Stomach (tissue), 9 donors: Measurements from ENCODE around the gene RNASE9. TPM values are rescaled to one million over a fixed set of nuclear protein-coding genes. Genes with fewer than 3 reads are reported as not detected.

Experiments
- DNase-seq, 2 donors: peaks; one replicate each; pipeline versions ENCODE4 v3.0.0 to v3.0.0-alpha.2; 2013 to 2019
- H3K27ac ChIP-seq, 5 donors: fragments of 200-600 bp in 4 of 5; sonication (generic) in 4 of 5; one replicate each; pipeline ENCODE4 v1.5.1; 2013 to 2019; ENCODE audit warnings: mild to moderate bottlenecking in 1 of 5, moderate library complexity in 1 of 5
- H3K27me3 ChIP-seq, 3 donors: fragments of 200-600 bp; sonication (generic); one replicate each; pipeline ENCODE4 v1.5.1; 2017 to 2019; ENCODE audit warnings: mixed run types in 1 of 3
- H3K36me3 ChIP-seq, 4 donors: fragments of 200-600 bp; sonication (generic); 1 replicate in 3 of 4; 2 replicates in 1 of 4; pipeline ENCODE4 v1.5.1; 2016 to 2019
- H3K4me1 ChIP-seq, 4 donors: fragments of 200-600 bp; sonication (generic); one replicate each; pipeline ENCODE4 v1.5.1; 2016 to 2019
- H3K4me3 ChIP-seq, 4 donors: fragments of 200-600 bp; sonication (generic) in 3 of 4; one replicate each; pipeline ENCODE4 v1.5.1; 2016 to 2019; ENCODE audit warnings: mild to moderate bottlenecking in 1 of 4
- H3K9me3 ChIP-seq, 4 donors: fragments of 200-600 bp; sonication (generic); one replicate each; pipeline ENCODE4 v1.5.1; 2016 to 2019
- EP300 ChIP-seq: sonication (generic); formaldehyde crosslinking; IDR thresholded peaks from one replicate; pipeline ENCODE4 v1.6.1; 2017; ENCODE audit warnings: antibody characterized with exemption
- POLR2A ChIP-seq, 4 donors: fragments of 450-650 bp; IDR thresholded peaks; one replicate each; pipeline ENCODE4 v1.6.1; 2016; ENCODE audit warnings: antibody characterized with exemption in 4 of 4, control low read depth in 2 of 4, mild to moderate bottlenecking in 1 of 4, moderate library complexity in 1 of 4
- POLR2AphosphoS5 ChIP-seq, 3 donors: sonication (generic); formaldehyde crosslinking; IDR thresholded peaks; one replicate each; pipeline ENCODE4 v1.6.1; 2016; ENCODE audit warnings: antibody characterized with exemption in 3 of 3
- WGBS, 5 donors: extraction: QIAGEN DNeasy Blood & Tissue Kit in 3 of 5; methylation state at CpG; one replicate each; pipeline versions ENCODE4 v1.1.5 to v1.1.7; 2013 to 2018; 5-methylcytosine and 5-hydroxymethylcytosine counted together
- intact Hi-C: fragments of 100-400 bp; cut with DNase I; formaldehyde crosslinking; loops from one replicate; pipeline ENCODE4 v1.15.1; 2023; ENCODE audit warnings: low total_unique reads
- polyA plus RNA-seq, 3 donors: library from polyadenylated mRNA; stranded (reverse); fragments of 200-250 nt; gene quantifications; one replicate each; pipeline ENCODE4 v1.2.3, GENCODE V29; 2013
- total RNA-seq, 5 donors: library from RNA; depleted of rRNA; stranded (reverse); fragments of >200 nt; gene quantifications; one replicate each; pipeline versions ENCODE4 v1.1.0 to v1.2.3, GENCODE V29; 2014 to 2016
- TF ChIP-seq, protein P1 (sequence below), 7 experiments: fragments of 450-650 bp in 4 of 7; fragments of 200-600 bp in 3 of 7; sonication (generic) in 3 of 7; IDR thresholded peaks; one replicate each; pipeline ENCODE4 v1.5.1; 2016 to 2019; ENCODE audit warnings: antibody characterized with exemption in 7 of 7, control low read depth in 2 of 7, mild to moderate bottlenecking in 1 of 7
- donor health status: healthy with polysubstance abuse.
- donor health status: Bipolar disorder and iron deficiency.
- donor health status: healthy.

RNASE9 gene
- total and polyA plus RNA-seq, 8 donors, result not detected

DNA sequence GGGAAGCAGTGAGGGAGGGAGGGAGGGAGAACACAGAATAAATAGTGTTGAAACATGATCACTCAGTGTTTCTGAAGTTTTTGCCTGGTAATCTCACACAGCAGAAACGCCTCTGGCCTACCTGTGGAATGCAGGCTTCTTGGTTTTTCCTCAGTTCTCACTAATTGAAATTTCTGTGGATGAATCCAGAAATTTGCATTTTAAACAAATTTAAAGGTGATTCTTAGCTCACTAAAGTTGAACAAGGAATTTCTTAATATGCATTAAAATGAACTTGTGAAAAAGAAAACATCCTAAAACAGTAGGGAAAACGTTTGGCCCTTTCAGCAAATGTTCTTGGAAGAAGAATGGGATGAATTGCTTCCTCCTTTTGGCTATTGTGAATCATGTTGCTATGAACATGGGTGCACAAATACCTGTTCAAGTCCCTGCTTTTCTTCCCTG lies 1.4 kb downstream of the RNASE9 start:
- Histone ChIP-seq H3K9me3 (no peaks in the 10 kb centered on the region), H3K36me3 (no peaks in the 10 kb centered on the region), H3K4me1 (no peaks in the 10 kb centered on the region), H3K27ac (no peak overlapping the region), H3K4me3 (no peak overlapping the region), H3K27me3 (no peaks in the 10 kb centered on the region)
- TF ChIP-seq POLR2A (IDR thresholded peaks at IDR 0.05), result no peak
- no peak for TF ChIP-seq EP300
- TF ChIP-seq POLR2AphosphoS5 (IDR thresholded peaks at IDR 0.05), result no peak
- TF ChIP-seq, protein P1, sequence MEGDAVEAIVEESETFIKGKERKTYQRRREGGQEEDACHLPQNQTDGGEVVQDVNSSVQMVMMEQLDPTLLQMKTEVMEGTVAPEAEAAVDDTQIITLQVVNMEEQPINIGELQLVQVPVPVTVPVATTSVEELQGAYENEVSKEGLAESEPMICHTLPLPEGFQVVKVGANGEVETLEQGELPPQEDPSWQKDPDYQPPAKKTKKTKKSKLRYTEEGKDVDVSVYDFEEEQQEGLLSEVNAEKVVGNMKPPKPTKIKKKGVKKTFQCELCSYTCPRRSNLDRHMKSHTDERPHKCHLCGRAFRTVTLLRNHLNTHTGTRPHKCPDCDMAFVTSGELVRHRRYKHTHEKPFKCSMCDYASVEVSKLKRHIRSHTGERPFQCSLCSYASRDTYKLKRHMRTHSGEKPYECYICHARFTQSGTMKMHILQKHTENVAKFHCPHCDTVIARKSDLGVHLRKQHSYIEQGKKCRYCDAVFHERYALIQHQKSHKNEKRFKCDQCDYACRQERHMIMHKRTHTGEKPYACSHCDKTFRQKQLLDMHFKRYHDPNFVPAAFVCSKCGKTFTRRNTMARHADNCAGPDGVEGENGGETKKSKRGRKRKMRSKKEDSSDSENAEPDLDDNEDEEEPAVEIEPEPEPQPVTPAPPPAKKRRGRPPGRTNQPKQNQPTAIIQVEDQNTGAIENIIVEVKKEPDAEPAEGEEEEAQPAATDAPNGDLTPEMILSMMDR (IDR thresholded peaks at IDR 0.05), result no peak
- intact Hi-C loops, result no loop called here
- 15 to 38% (median 30%) methylated on average over 2 of the region's 2 CpGs for WGBS, 5 donors
- DNase-seq, result no peak

DNA sequence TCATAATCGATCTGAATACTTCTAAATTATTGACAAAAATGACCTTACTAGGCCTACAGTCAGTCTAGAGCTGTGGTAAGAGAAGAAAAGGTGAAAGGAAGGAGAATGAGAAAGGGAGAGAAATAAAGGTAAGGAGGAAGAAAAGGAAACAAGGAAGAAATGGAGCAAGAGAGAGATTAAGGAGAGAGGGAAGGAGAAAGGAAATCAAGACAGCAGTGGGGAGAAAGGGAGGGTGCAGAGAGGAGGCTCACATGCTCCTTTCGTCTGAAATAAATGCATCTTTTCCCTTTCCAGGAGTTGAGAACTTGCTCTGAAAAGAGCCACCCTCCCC lies 3.7 kb downstream of the RNASE9 start:
- WGBS, 5 donors, result 40 to 68% (median 47%) methylated on average over 2 of the region's 2 CpGs

DNA sequence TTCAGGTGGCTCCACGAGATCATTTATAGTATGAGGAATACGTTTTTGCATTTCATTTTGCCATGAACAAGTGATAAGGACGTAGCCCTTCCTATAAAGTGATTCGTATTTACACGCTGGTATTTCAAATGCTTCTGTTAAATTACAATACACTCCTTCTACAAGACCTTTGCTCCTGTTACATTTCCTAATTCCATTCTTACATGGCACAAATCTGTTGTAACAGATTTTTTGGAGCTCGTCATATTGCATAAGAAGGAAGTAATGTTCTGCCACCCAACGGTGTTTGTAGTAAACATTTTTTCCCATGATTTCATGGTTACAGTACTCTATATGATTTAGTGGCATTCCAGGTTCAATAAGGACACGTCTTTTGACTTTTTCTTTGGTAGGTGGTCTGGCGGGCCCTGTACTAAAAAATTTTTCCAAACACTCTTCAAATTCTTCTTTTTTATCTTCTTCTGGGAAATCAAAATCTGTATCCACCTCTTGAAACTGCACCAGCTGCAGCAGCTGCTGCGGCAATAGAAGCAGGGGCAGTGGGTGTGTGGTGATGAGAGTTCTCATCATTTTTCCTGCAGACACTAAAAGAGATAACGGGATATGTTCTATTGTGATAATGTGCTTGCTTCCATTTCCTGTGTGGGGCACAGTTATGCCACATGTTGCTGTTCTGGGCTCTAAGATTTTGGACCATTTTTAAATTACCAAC lies 4.2 kb downstream of the RNASE9 start:
- Histone ChIP-seq H3K4me1 (no peaks in the 10 kb centered on the region), H3K9me3 (no peaks in the 10 kb centered on the region), H3K27me3 (no peaks in the 10 kb centered on the region), H3K27ac (no peak overlapping the region), H3K36me3 (no peaks in the 10 kb centered on the region), H3K4me3 (no peak overlapping the region)
- 74 to 83% (median 77%) methylated on average over 11 of the region's 11 CpGs for WGBS, 5 donors
- no peak for DNase-seq
- no peak for TF ChIP-seq POLR2A (IDR thresholded peaks at IDR 0.05)
- TF ChIP-seq, protein P1 (IDR thresholded peaks at IDR 0.05), result no peak
- intact Hi-C loops, result no loop called here

More for the DNA sequence above, 3.7 kb downstream of the RNASE9 start:
- no peak for TF ChIP-seq EP300
- TF ChIP-seq POLR2AphosphoS5 (IDR thresholded peaks at IDR 0.05), result no peak
- TF ChIP-seq POLR2A (IDR thresholded peaks at IDR 0.05), result no peak
- TF ChIP-seq, protein P1 (IDR thresholded peaks at IDR 0.05), result no peak
- H3K36me3 ChIP-seq, result no peaks in the 10 kb centered on the region
- DNase-seq, result no peak
- no peak overlapping the region for H3K4me3 ChIP-seq
- no peaks in the 10 kb centered on the region for H3K4me1 ChIP-seq
- H3K27me3 ChIP-seq, result no peaks in the 10 kb centered on the region
- intact Hi-C loops, result no loop called here
- no peaks in the 10 kb centered on the region for H3K9me3 ChIP-seq
- no peak overlapping the region for H3K27ac ChIP-seq

DNA sequence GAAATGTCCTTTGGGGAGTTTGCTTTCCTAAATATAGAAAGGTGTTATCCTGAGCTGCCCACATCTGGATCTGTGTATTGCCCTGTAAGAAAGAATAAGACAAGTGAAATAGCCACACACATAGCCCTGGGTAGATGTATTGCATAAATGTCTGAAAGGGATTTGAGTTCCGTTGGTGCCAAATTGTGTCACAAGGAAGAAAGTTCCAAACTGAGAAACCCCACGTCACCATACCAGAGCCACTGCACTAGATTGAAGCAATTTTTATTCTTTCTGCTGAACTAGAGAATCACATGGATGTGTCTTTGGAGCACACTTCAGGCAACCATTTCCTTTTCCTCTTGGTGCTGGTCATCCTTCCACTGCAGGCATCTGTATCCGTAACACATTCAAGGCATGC lies 5.0 kb downstream of the RNASE9 start:
- no peaks in the 10 kb centered on the region for H3K4me1 ChIP-seq
- H3K27ac ChIP-seq, result no peak overlapping the region
- WGBS, 5 donors, result 86 to 96% (median 91%) methylated on average over 3 of the region's 3 CpGs
- DNase-seq, result no peak
- no peaks in the 10 kb centered on the region for H3K36me3 ChIP-seq
- no peaks in the 10 kb centered on the region for H3K9me3 ChIP-seq
- TF ChIP-seq POLR2AphosphoS5 (IDR thresholded peaks at IDR 0.05), result no peak
- TF ChIP-seq EP300, result no peak
- TF ChIP-seq POLR2A (IDR thresholded peaks at IDR 0.05), result no peak
- TF ChIP-seq, protein P1 (IDR thresholded peaks at IDR 0.05), result no peak
- intact Hi-C loops, result no loop called here
- no peak overlapping the region for H3K4me3 ChIP-seq
- no peaks in the 10 kb centered on the region for H3K27me3 ChIP-seq
